GM12875 (cell line): ENCODE measurements around the gene BAD.

Experiments
- H3K4me3 ChIP-seq: one replicate; pipeline ENCODE4 v1.5.1; 2011; ENCODE audit warnings: low read depth, low read length, control low read depth
- TF ChIP-seq, protein P1 (sequence below): IDR thresholded peaks from 2 replicates; pipeline ENCODE4 v1.5.1; 2011; ENCODE audit warnings: low read depth, mild to moderate bottlenecking, control low read depth, inconsistent platforms, low read length, moderate library complexity, borderline replicate concordance; ENCODE audit not compliant: insufficient read depth

BAD gene

GRCh38 chr11:64258356-64258755 lies 26.1 kb downstream of the BAD start:
- H3K4me3 ChIP-seq: no peak overlapping the region
- TF ChIP-seq, protein P1, sequence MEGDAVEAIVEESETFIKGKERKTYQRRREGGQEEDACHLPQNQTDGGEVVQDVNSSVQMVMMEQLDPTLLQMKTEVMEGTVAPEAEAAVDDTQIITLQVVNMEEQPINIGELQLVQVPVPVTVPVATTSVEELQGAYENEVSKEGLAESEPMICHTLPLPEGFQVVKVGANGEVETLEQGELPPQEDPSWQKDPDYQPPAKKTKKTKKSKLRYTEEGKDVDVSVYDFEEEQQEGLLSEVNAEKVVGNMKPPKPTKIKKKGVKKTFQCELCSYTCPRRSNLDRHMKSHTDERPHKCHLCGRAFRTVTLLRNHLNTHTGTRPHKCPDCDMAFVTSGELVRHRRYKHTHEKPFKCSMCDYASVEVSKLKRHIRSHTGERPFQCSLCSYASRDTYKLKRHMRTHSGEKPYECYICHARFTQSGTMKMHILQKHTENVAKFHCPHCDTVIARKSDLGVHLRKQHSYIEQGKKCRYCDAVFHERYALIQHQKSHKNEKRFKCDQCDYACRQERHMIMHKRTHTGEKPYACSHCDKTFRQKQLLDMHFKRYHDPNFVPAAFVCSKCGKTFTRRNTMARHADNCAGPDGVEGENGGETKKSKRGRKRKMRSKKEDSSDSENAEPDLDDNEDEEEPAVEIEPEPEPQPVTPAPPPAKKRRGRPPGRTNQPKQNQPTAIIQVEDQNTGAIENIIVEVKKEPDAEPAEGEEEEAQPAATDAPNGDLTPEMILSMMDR: no peak

GRCh38 chr11:64256300-64256699 lies 28.2 kb downstream of the BAD start:
- no peak overlapping the region for H3K4me3 ChIP-seq
- TF ChIP-seq, protein P1: no peak

GRCh38 chr11:64255135-64256128 lies 29.0 kb downstream of the BAD start:
- H3K4me3 ChIP-seq: no peak overlapping the region
- TF ChIP-seq, protein P1: no peak

GRCh38 chr11:64254326-64254725 lies 30.1 kb downstream of the BAD start:
- TF ChIP-seq, protein P1: no peak
- H3K4me3 ChIP-seq: no peak overlapping the region

- TF ChIP-seq, protein P1: no peak
- H3K4me3 ChIP-seq: no peak overlapping the region
Measured at GRCh38 chr11:64253481-64253880, 31.0 kb downstream of the BAD start.

- no peak overlapping the region for H3K4me3 ChIP-seq
- TF ChIP-seq, protein P1: no peak
Measured at GRCh38 chr11:64253043-64253442, 31.4 kb downstream of the BAD start.
